HL-60 (cell line): ENCODE results near the gene ZNF648.

Source experiments
- DNase-seq, 2 experiments: peaks; one replicate each; pipeline ENCODE4 v3.0.0-alpha.2; 2010 to 2020; ENCODE audit warnings: low read depth in 1 of 2, low spot score in 1 of 2
- H3K27ac ChIP-seq: fragments of 250-450 bp; sonication (Bioruptor Pico); replicated peaks from 2 replicates; pipeline ENCODE4 v1.5.1; 2020; ENCODE audit warnings: mild to moderate bottlenecking, moderate library complexity
- H3K27me3 ChIP-seq: fragments of 250-450 bp; sonication (Bioruptor Pico); 2 replicates; pipeline ENCODE4 v1.5.1; 2021; ENCODE audit warnings: mild to moderate bottlenecking, moderate library complexity; ENCODE audit not compliant: insufficient read depth, poor library complexity, severe bottlenecking
- H3K4me3 ChIP-seq: replicated peaks from 2 replicates; pipeline ENCODE4 v1.5.1; 2011; ENCODE audit warnings: mild to moderate bottlenecking, control low read depth, low read length; ENCODE audit not compliant: insufficient read depth
- CTCF ChIP-seq: IDR thresholded peaks from one replicate; pipeline ENCODE4 v1.5.1; 2011; ENCODE audit warnings: low read length, control low read depth, inconsistent platforms; ENCODE audit not compliant: insufficient read depth
- GABPA ChIP-seq: IDR thresholded peaks from 2 replicates; pipeline ENCODE4 v1.6.1; 2012; ENCODE audit warnings: low read depth
- POLR2AphosphoS5 ChIP-seq: IDR thresholded peaks from 2 replicates; pipeline ENCODE4 v1.6.1; 2012; ENCODE audit warnings: low read depth
- REST ChIP-seq: IDR thresholded peaks from 2 replicates; pipeline ENCODE4 v1.6.1; 2012; ENCODE audit warnings: low read depth; ENCODE audit not compliant: insufficient replicate concordance
- SPI1 ChIP-seq: IDR thresholded peaks from 2 replicates; pipeline ENCODE4 v1.6.1; 2012; ENCODE audit warnings: low read depth, mild to moderate bottlenecking, borderline replicate concordance

Gene ZNF648

GRCh38 chr1:182107209-182107608, 45.7 kb upstream of the ZNF648 start:
- Histone ChIP-seq H3K27ac (no peak overlapping the region), H3K4me3 (no peak overlapping the region), H3K27me3 (no peaks in the 10 kb centered on the region)
- no peak for TF ChIP-seq GABPA
- TF ChIP-seq REST, result no peak
- TF ChIP-seq SPI1, result no peak
- no peak for TF ChIP-seq POLR2AphosphoS5
- TF ChIP-seq CTCF, result no peak
- no peak for DNase-seq

GRCh38 chr1:182102043-182102416, 40.5 kb upstream of the ZNF648 start:
- Histone ChIP-seq H3K27ac (no peak overlapping the region), H3K27me3 (no peaks in the 10 kb centered on the region), H3K4me3 (no peak overlapping the region)
- TF ChIP-seq CTCF, result no peak
- TF ChIP-seq GABPA, result no peak
- no peak for TF ChIP-seq REST
- TF ChIP-seq SPI1, result no peak
- TF ChIP-seq POLR2AphosphoS5, result no peak
- DNase-seq, result no peak

- TF ChIP-seq GABPA (no peak), SPI1 (no peak), REST (no peak), CTCF (no peak), POLR2AphosphoS5 (no peak)
- H3K27me3 ChIP-seq, result no peaks in the 10 kb centered on the region
Measured at GRCh38 chr1:182101415-182102042, 40.0 kb upstream of the ZNF648 start.

More at GRCh38 chr1:182101415-182102042, 40.0 kb upstream of the ZNF648 start:
- H3K4me3 ChIP-seq, result no peak overlapping the region
- H3K27ac ChIP-seq, result no peak overlapping the region
- DNase-seq, result no peak
